Lower lobe of right lung (tissue), 2 donors: Measurements from ENCODE around the gene MIGA2. TPM values are rescaled to one million over a fixed set of nuclear protein-coding genes. Genes with fewer than 3 reads are reported as not detected.
A peak's percentile ranks its signal among the peaks of the same experiment; 100 is the strongest.

Experiments
- ATAC-seq, 2 donors: fragments of 200-7000 bp; cut with Tn5 transposase; one replicate each; pipeline ENCODE4 v1.9.1; 2020 to 2022; ENCODE audit warnings: mild to moderate bottlenecking in 2 of 2, moderate library complexity in 2 of 2
- DNase-seq: peaks from one replicate; pipeline ENCODE4 v3.0.0-alpha.2; 2020
- H3K27ac ChIP-seq: fragments of 200-600 bp; one replicate; pipeline ENCODE4 v1.8.0; 2022
- H3K27me3 ChIP-seq: fragments of 200-600 bp; one replicate; pipeline ENCODE4 v1.8.0; 2022; ENCODE audit warnings: low read depth
- H3K36me3 ChIP-seq: fragments of 200-600 bp; one replicate; pipeline ENCODE4 v1.8.0; 2022; ENCODE audit warnings: mild to moderate bottlenecking
- H3K4me1 ChIP-seq: fragments of 200-600 bp; one replicate; pipeline ENCODE4 v1.8.0; 2022
- H3K4me3 ChIP-seq: fragments of 200-600 bp; one replicate; pipeline ENCODE4 v1.8.0; 2022; ENCODE audit warnings: mild to moderate bottlenecking
- H3K9me3 ChIP-seq: fragments of 200-600 bp; one replicate; pipeline ENCODE4 v1.8.0; 2022
- CTCF ChIP-seq: fragments of 200-600 bp; IDR thresholded peaks from one replicate; pipeline ENCODE4 v1.8.0; 2022; ENCODE audit warnings: antibody characterized with exemption, mild to moderate bottlenecking
- intact Hi-C: fragments of 100-400 bp; cut with DNase I; formaldehyde crosslinking; loops from one replicate; pipeline ENCODE4 v1.11.0; 2022
- total RNA-seq: library from RNA; stranded (reverse); fragmentation: NEBNext Ultra II Directional; extraction: Animal tissue kit (Norgen Biotek cat#: 25700); gene quantifications from one replicate; pipeline ENCODE4 v1.2.1, GENCODE V29; 2021
- donor health status: DM: no; HTN: yes; CAD: no; lungs with severe emphysema.

The MIGA2 gene
- total RNA-seq, 1 donor from 2014 or later, result 21.2 TPM

GRCh38 chr9:129118799-129119198 is 82.4 kb downstream of the MIGA2 start:
- intact Hi-C loops, result no loop called here
- DNase-seq (no peak), ATAC-seq (no peak)
- Histone ChIP-seq H3K9me3 (no peaks in the 10 kb centered on the region), H3K27ac (no peak overlapping the region), H3K27me3 (no peaks in the 10 kb centered on the region), H3K4me1 (peaks cover 8% of the 10 kb centered on the region), H3K4me3 (no peak overlapping the region), H3K36me3 (peaks cover 36% of the 10 kb centered on the region)
- no peak for TF ChIP-seq CTCF

GRCh38 chr9:129121483-129121882 is 85.1 kb downstream of the MIGA2 start:
- intact Hi-C loops, result no loop called here
- no peak for TF ChIP-seq CTCF
- Histone ChIP-seq H3K4me1 (no peaks in the 10 kb centered on the region), H3K36me3 (peaks cover 61% of the 10 kb centered on the region), H3K27me3 (no peaks in the 10 kb centered on the region), H3K27ac (no peak overlapping the region), H3K9me3 (no peaks in the 10 kb centered on the region), H3K4me3 (no peak overlapping the region)
- ATAC-seq (peak in 1 of 2 donors; percentile 27), DNase-seq (no peak)

Other genes with a start within 250 kb of the MIGA2 start
- gene TBC1D13, start 249.4 kb upstream of the MIGA2 start, total RNA-seq, result 25.6 TPM
- gene ENDOG, start 218.1 kb upstream of the MIGA2 start, total RNA-seq, result 21.5 TPM
- gene SPOUT1, start 206.8 kb upstream of the MIGA2 start, total RNA-seq, result 32.1 TPM
- gene KYAT1, start 154.7 kb upstream of the MIGA2 start, total RNA-seq, result 7.1 TPM
- 45.5 TPM for gene LRRC8A, start 154.5 kb upstream of the MIGA2 start, total RNA-seq
- gene PHYHD1, start 115.6 kb upstream of the MIGA2 start, total RNA-seq, result 39.8 TPM
- gene DOLK, start 89.0 kb upstream of the MIGA2 start, total RNA-seq, result 14.4 TPM
- 42.4 TPM for gene NUP188, start 88.9 kb upstream of the MIGA2 start, total RNA-seq
- gene SH3GLB2, start 8.3 kb upstream of the MIGA2 start, total RNA-seq, result 94.7 TPM
- 9.5 TPM for gene DOLPP1, start 44.5 kb downstream of the MIGA2 start, total RNA-seq
- 23.2 TPM for gene CRAT, start 74.2 kb downstream of the MIGA2 start, total RNA-seq
- gene PTPA, start 74.8 kb downstream of the MIGA2 start, total RNA-seq, result 100 TPM
- gene IER5L, start 141.6 kb downstream of the MIGA2 start, total RNA-seq, result 8.7 TPM